HG02870 (cell line): Measurements from ENCODE around the gene GPR176.

Experiments used
- ATAC-seq: cut with Tn5 transposase; IDR thresholded peaks from one replicate; pipeline ENCODE4 v1.9.1; 2021; ENCODE audit warnings: mild to moderate bottlenecking, moderate library complexity; ENCODE audit not compliant: unreplicated experiment

The GPR176 gene

GRCh38 chr15:39919748-39920509 lies at the start of gene GPR176:
TSS of gene GPR176 (minus strand) at chr15:39920266. CDS start at chr15:39920026, 240 bp downstream.
- ATAC-seq, result no peak

GRCh38 chr15:39969002-39969394 lies 48.9 kb upstream of the GPR176 start:
- ATAC-seq, result no peak

- no peak for ATAC-seq
These were observed 48.4 kb upstream of the GPR176 start for GRCh38 chr15:39968273-39969001.

- no peak for ATAC-seq
These were observed 46.5 kb upstream of the GPR176 start for GRCh38 chr15:39966521-39966920.

GRCh38 chr15:39963786-39964185 lies 43.7 kb upstream of the GPR176 start:
- no peak for ATAC-seq

GRCh38 chr15:39961051-39961450 lies 41.0 kb upstream of the GPR176 start:
- ATAC-seq, result no peak

GRCh38 chr15:39960411-39960810 lies 40.3 kb upstream of the GPR176 start:
- no peak for ATAC-seq

GRCh38 chr15:39959411-39959810 lies 39.3 kb upstream of the GPR176 start:
- no peak for ATAC-seq

- ATAC-seq, result no peak
These were observed 37.4 kb upstream of the GPR176 start for GRCh38 chr15:39957481-39957880.

- ATAC-seq, result no peak
These were observed 33.5 kb upstream of the GPR176 start for GRCh38 chr15:39953521-39953920.

- no peak for ATAC-seq
These were observed 31.5 kb upstream of the GPR176 start for GRCh38 chr15:39951561-39951960.

- no peak for ATAC-seq
These were observed 28.8 kb upstream of the GPR176 start for GRCh38 chr15:39948817-39949216.

GRCh38 chr15:39947401-39948197 lies 27.5 kb upstream of the GPR176 start:
- no peak for ATAC-seq

- no peak for ATAC-seq
These were observed 26.8 kb upstream of the GPR176 start for GRCh38 chr15:39946862-39947261.

- ATAC-seq, result no peak
These were observed 24.7 kb upstream of the GPR176 start for GRCh38 chr15:39944726-39945125.

GRCh38 chr15:39942753-39943150 lies 22.7 kb upstream of the GPR176 start:
- no peak for ATAC-seq

GRCh38 chr15:39942101-39942752 lies 22.2 kb upstream of the GPR176 start:
- ATAC-seq, result no peak

GRCh38 chr15:39939487-39940452 lies 19.7 kb upstream of the GPR176 start:
- ATAC-seq, result no peak

GRCh38 chr15:39937696-39938095 lies 17.6 kb upstream of the GPR176 start:
- ATAC-seq, result no peak

- ATAC-seq, result no peak
These were observed 16.6 kb upstream of the GPR176 start for GRCh38 chr15:39936681-39937080.
